Cardiac muscle cell (in vitro differentiated cells and primary cell): ENCODE measurements around the gene DTL. TPM values are rescaled to one million over a fixed set of nuclear protein-coding genes. Genes with fewer than 3 reads are reported as not detected.

Experiments used
- DNase-seq, 2 donors: peaks; one replicate each; pipeline versions ENCODE4 v3.0.0 to v3.0.0-alpha.2; 2010 to 2017; ENCODE audit warnings: low read depth in 1 of 2, low spot score in 1 of 2
- H3K27ac ChIP-seq: fragments of 200-600 bp; sonication (generic); 2 replicates; pipeline ENCODE4 v1.5.1; 2016
- H3K27me3 ChIP-seq: fragments of 200-600 bp; sonication (generic); 2 replicates; pipeline ENCODE4 v1.6.0; 2016; ENCODE audit warnings: control low read depth
- H3K36me3 ChIP-seq: fragments of 200-600 bp; sonication (generic); 2 replicates; pipeline ENCODE4 v1.5.1; 2016; ENCODE audit warnings: control low read depth
- H3K4me1 ChIP-seq: fragments of 200-600 bp; sonication (generic); 2 replicates; pipeline ENCODE4 v1.8.1; 2017; ENCODE audit warnings: low read depth, mild to moderate bottlenecking, mixed run types
- H3K4me3 ChIP-seq: fragments of 200-600 bp; sonication (generic); 2 replicates; pipeline ENCODE4 v1.5.1; 2016; ENCODE audit warnings: mild to moderate bottlenecking
- H3K9me3 ChIP-seq: fragments of 200-600 bp; sonication (generic); 2 replicates; pipeline ENCODE4 v1.5.1; 2017; ENCODE audit warnings: low read depth, mild to moderate bottlenecking, control low read depth
- CTCF ChIP-seq: IDR thresholded peaks from 2 replicates; pipeline ENCODE4 v1.5.1; 2012; ENCODE audit warnings: low read depth, mild to moderate bottlenecking, low read length
- polyA plus RNA-seq: library from polyadenylated mRNA; unstranded; fragments of >200 nt; fragmentation: Nextera tagmentation; extraction: Ambion mirVana; gene quantifications from 2 replicates; pipeline ENCODE4 v1.2.1, GENCODE V29; 2016
- total RNA-seq: library from RNA; depleted of rRNA; stranded (reverse); fragments of >200 nt; gene quantifications from 2 replicates; pipeline ENCODE4 v1.2.3, GENCODE V29; 2016

The DTL gene
- total and polyA plus RNA-seq, 2 experiments from 2014 or later: 10.7 to 13.6 TPM

GRCh38 chr1:212004895-212005608 is 30.5 kb upstream of the DTL start:
- no peaks in the 10 kb centered on the region for H3K27me3 ChIP-seq
- H3K4me1 ChIP-seq: peaks cover 5% of the 10 kb centered on the region
- no peaks in the 10 kb centered on the region for H3K9me3 ChIP-seq
- no peak overlapping the region for H3K27ac ChIP-seq
- peaks cover 15% of the 10 kb centered on the region for H3K36me3 ChIP-seq
- no peak for DNase-seq
- H3K4me3 ChIP-seq: no peak overlapping the region
- no peak for TF ChIP-seq CTCF

DNA sequence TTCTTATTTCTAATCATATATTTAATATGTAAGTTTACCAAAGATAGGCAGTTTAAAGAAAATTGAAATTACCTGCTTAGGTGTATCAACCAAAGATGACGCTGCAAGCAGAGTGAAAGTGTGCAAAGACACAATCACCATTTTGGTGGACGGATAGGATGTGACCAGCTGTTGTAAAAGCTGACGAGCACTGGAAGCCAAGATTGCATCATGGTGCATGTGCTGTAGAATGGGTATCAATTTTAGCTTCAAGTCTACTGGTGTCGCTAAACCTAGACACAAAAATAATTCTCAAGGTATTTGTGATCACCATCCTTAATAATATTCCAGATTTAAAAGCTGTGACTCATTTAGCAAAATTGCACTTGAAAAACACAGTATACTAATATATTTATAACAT is 28.4 kb upstream of the DTL start:
- Histone ChIP-seq H3K27ac (no peak overlapping the region), H3K36me3 (peaks cover 15% of the 10 kb centered on the region), H3K4me1 (peaks cover 4% of the 10 kb centered on the region), H3K27me3 (no peaks in the 10 kb centered on the region), H3K9me3 (no peaks in the 10 kb centered on the region), H3K4me3 (no peak overlapping the region)
- no peak for TF ChIP-seq CTCF
- no peak for DNase-seq

- Histone ChIP-seq H3K36me3 (peaks cover 15% of the 10 kb centered on the region), H3K27me3 (no peaks in the 10 kb centered on the region), H3K9me3 (no peaks in the 10 kb centered on the region), H3K27ac (no peak overlapping the region), H3K4me1 (no peaks in the 10 kb centered on the region), H3K4me3 (no peak overlapping the region)
- no peak for TF ChIP-seq CTCF
- no peak for DNase-seq
These were observed 27.7 kb upstream of the DTL start for GRCh38 chr1:212007886-212008285.

GRCh38 chr1:212009561-212009960 is 26.0 kb upstream of the DTL start:
- TF ChIP-seq CTCF: no peak
- Histone ChIP-seq H3K36me3 (peaks cover 15% of the 10 kb centered on the region), H3K9me3 (no peaks in the 10 kb centered on the region), H3K4me1 (no peaks in the 10 kb centered on the region), H3K4me3 (no peak overlapping the region), H3K27me3 (no peaks in the 10 kb centered on the region), H3K27ac (no peak overlapping the region)
- DNase-seq: no peak

- H3K27ac ChIP-seq: no peak overlapping the region
These were observed 25.5 kb upstream of the DTL start for GRCh38 chr1:212010004-212010403.

More at GRCh38 chr1:212010004-212010403, 25.5 kb upstream of the DTL start:
- no peak for DNase-seq
- H3K36me3 ChIP-seq: peaks cover 15% of the 10 kb centered on the region
- no peak for TF ChIP-seq CTCF
- H3K4me1 ChIP-seq: no peaks in the 10 kb centered on the region
- no peak overlapping the region for H3K4me3 ChIP-seq
- no peaks in the 10 kb centered on the region for H3K27me3 ChIP-seq
- H3K9me3 ChIP-seq: no peaks in the 10 kb centered on the region
